HG03135 (cell line): ENCODE results near the gene FAM168A.

Source experiments
- ATAC-seq: cut with Tn5 transposase; IDR thresholded peaks from one replicate; pipeline ENCODE4 v1.9.1; 2021; ENCODE audit warnings: mild to moderate bottlenecking, moderate library complexity; ENCODE audit not compliant: unreplicated experiment

FAM168A gene

DNA sequence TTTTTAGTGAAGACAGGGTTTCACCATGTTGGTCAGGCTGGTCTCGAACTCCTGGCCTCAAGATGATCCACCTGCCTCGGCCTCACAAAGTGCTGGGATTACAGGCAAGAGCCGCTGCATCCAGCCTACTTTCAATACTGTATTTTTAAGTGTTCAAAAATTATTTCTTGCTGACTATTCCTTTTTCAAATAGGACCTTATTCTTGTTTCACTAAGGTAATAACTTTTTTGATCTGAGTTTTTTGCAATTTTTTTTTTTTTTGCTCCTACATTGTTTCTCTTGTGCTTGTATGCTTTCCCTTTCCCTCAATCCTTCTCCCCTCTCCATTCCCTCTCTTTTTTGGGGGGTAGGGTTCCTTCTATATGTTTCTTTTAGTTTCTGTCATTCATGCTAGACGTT lies 73.1 kb downstream of the FAM168A start:
- ATAC-seq = no peak

DNA sequence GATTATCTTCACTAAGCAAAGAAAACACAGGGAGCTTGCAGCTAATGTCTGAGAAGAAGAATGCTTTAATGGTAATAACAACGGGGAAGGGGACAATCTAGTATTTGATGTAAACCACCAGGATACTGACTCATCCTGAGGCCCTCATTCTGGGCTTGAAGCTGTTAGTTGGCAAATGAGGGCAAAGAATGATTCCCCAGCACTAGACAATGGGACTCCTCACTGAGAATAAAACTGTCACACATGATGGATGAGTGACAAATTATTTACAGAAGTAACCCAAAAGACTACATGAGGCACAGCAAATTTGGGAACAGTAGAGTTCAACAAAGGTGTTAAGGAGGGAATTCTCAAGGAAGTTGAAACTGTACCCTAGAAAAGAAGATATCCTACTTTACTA lies 76.3 kb downstream of the FAM168A start:
- no peak for ATAC-seq

DNA sequence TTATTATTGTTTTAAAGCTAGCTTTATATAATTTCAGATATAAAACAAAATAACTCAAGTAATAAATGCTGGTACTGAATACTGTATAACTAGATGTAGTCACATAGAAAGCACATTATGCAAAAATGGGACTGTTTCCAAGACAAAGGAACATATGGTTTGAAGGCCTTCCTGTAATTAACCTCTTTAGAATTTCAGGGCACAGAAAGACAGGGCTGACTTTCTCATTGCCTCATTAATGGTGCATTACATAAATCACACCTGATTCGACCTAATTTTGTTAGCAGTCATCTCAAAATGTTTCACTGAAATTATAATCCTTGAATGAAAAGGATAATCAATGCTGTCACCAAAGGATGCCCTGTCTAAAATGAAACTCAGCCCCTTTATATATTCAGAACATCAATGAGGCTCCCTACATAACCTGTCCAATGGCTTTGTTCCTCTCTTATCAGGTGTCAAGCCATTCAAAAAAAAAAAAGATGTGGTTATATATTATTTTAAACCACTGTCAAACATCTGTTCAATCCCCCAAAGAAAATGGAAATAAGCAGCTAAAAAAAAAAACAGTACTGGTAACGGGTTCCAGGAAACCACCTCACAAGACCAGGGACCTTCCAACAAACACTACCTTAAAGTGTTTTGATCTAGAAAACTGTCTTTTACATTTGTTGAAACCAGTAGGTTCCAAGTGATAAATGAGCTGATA lies 77.4 kb downstream of the FAM168A start:
- no peak for ATAC-seq

DNA sequence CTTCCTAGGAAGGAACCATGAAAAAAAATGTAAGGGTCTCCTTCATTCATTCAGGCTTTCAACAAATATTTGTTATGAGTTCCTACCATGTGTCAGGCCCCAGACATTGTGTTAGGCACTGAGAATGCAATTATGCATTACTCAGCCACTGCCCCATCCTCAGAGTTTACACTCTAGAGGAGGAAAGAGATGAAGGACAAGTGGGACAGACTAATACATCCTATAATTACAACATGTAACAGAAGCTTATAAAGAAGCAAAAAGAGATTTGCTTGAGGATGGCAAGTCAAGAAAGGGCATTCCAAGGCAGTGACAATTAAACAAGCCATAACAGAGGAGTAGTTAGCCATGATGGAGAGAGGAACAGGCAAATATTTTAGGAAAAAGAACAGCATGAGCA lies 78.6 kb downstream of the FAM168A start:
- ATAC-seq = no peak

GRCh38 chr11:73518195-73518594 lies 79.7 kb downstream of the FAM168A start:
- no peak for ATAC-seq

GRCh38 chr11:73516080-73516479 lies 81.8 kb downstream of the FAM168A start:
- ATAC-seq = no peak

- no peak for ATAC-seq
These were observed 84.2 kb downstream of the FAM168A start for GRCh38 chr11:73513707-73514106.

GRCh38 chr11:73510877-73511276 lies 87.0 kb downstream of the FAM168A start:
- ATAC-seq = no peak

DNA sequence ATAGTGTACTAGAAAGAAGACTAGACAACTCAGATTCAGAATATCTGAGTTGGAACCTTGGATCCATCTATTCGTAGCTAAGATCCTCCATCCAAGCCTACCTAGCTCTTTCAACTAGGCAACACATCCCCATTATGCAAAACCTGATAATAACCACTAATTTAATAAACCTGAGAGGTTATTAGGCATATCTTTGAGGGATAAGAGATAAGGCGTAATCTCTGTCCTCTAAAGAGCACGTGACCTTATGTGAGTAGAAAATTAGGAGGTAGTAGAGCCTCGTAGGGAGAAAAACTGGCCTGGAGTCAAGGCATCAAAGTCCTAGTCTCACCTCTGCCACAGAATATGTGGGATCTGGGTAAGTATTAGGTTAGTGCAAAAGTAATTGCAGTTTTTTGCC lies 87.8 kb downstream of the FAM168A start:
- ATAC-seq = no peak

DNA sequence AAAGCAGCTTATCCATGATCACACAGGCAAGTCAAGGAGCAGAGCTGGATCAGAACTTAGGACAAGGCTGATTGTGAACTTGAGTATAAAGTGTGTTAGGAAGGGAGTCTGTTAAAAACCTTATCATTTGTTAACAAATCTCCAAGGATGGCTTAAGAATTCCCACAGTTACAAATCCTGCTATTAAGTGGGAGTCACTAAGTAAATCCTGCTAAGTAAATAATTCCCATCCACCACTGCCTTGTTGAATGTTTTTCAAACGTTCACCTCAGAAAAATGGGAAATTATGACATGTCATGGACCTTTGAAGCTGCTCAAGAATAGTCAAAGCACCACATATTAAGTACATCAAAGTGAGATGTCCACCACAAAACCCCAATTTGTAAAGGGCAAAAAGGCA lies 88.7 kb downstream of the FAM168A start:
- ATAC-seq = no peak

DNA sequence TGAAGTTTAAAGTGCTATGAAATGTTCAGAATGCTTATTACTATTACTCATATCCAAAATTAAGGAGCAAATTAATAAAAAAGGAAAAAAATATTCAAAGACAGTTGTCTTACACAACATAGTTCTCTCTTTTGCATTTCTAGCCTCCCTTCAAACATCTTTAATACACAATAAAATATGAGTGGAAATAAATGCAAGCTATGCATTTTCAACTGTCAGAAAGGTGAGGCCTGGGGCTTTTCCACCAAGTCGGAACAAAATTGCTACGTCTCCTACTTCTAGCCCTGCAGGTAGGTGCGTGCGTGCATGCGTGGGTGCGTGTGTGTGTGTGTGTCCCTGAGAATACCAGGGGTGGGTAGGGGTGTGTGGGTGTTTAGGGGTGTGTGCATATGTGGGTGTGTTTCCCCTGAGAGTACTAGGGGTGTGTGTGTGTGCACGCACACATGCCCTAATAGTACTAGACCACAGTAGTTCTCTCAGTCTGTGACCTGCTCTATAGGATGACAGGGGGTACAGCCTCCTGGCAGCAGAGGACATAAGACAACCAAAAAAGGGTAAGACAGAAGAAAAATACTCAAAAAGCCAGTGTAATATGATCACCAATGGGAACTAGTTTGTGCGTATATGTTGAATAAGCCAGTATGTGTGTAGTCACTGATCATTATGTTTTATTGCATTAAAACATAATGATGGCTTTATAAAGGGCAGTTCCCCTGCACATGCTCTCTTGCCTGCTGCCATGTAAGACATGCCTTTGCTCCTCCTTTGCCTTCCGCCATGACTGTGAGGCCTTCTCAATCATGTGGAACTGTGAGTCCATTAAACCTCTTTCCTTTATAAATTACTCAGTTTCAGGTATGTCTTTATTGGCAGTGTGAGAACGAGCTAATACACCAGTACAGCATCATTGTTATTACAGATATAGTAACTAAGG lies 89.4 kb downstream of the FAM168A start:
- ATAC-seq = no peak

DNA sequence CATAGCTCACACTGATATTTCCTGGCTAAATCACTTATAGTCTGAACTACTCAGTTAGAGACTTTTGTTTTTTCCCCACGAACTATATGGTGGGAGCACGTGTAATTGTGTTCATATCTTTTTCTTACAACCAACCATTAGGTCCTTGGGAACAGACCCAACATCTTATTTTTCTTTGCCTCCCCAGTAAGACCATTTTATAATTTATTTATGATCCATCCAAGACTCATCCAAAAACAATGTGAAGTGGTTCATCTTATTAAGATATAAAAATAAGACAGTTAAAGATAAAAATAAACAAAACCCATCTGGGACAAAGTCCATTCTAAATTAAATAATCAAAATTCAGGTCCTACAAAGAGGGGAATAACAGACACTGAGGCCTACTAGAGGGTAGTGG lies 90.8 kb downstream of the FAM168A start:
- no peak for ATAC-seq

DNA sequence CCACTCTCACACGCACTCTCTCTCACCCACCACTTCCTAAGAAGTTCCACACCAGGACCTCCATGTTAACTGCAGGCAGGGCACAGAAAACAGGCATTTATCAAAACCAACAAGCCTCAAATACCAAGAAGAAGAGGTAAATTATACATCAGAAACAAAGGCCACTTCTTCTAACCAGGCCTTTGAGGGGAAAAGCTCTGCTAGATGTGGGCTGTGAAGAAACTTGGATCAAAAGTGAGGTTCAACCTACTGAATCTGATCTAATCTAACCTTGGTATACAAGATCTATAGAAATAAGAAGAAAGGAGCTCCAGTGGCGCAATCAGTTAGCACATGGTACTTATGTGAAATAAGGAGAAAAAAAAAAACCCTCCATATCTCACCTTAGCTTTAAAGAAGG lies 91.9 kb downstream of the FAM168A start:
- ATAC-seq = no peak

- ATAC-seq = no peak
These were observed 99.6 kb downstream of the FAM168A start for GRCh38 chr11:73498343-73498742.

DNA sequence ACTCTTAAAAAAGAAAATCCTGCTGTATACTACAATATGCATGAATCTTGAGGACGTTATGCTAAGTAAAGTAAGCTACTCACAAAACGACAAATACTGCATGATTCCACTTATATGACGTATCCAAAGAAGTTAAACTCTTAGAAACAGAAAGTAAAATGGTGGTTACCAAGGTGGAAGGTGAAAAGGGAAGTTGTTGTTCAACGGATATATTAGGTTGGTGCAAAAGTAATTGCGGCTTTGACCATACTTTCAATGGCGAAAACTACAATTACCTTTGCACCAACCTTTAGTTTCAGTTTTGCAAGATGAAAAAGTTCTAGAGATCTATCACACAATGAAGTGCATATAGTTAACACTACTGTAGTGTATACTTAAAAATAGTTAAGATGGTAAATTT lies 101.8 kb downstream of the FAM168A start:
- ATAC-seq = no peak

DNA sequence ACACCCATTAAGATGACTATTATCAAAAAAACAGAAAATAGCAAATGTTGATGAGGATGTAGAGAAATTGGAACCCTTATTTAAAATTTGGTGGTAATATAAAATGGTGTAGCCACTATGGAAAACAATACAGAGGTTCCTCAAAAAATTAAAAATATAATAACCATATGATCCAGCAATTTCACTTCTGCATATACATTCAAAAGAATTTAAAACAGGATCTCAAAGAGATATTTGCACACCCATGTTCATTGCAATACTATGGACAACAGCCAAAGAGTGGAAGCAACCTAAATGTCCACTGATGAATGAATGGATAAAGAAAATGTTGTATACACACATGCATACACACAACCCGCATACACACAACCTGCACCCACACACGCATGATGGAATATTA lies 102.2 kb downstream of the FAM168A start:
- ATAC-seq = no peak

DNA sequence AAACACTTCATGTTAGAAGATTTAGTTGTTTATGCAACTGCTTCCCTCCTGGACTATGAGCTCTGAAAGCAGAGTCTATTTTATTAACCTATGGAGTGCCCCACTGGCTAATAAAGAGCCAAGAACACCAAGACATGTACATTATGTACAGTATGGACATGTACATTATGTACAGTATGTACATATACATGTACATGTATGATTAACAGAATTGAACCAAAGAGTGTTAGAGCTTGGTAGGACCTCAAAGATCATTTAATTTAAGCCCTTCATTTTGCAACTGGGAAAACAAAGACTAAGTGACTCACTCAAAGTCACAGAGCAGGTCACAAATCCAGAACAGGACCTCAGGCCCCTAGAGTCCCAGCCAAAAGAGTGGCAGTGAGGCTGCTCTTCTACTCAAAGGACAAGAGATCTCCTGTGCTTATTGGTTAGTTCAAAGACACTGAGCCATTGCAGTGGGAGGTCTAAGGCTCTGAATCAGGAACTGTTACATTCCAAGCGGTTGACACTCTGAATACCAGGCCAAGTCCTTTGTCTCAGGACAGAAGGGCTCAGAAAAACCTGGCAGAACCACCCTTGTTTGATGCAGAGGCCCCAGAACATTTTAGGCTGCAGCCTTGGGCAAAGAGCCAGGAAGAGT lies 103.8 kb downstream of the FAM168A start:
- no peak for ATAC-seq

GRCh38 chr11:73481626-73482025 lies 116.3 kb downstream of the FAM168A start:
- ATAC-seq = no peak

DNA sequence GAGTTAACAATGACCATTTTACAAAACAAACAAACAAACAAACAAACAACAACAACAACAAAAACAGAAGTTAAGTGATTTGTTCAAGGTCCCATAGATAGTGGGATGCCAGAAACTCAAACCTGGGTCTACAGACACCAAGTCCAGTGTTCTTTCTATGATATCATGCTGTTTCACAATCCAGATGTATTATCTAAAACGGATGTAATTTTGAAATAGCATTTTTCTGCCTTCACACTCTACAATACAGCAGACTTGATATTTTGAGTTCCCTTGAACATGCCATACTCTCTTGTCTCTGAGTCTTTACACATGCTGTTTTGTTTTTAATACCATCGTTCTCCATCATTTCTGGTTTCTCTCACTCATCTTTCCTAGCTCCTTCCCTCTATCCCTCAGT lies 117.2 kb downstream of the FAM168A start:
- ATAC-seq = no peak

DNA sequence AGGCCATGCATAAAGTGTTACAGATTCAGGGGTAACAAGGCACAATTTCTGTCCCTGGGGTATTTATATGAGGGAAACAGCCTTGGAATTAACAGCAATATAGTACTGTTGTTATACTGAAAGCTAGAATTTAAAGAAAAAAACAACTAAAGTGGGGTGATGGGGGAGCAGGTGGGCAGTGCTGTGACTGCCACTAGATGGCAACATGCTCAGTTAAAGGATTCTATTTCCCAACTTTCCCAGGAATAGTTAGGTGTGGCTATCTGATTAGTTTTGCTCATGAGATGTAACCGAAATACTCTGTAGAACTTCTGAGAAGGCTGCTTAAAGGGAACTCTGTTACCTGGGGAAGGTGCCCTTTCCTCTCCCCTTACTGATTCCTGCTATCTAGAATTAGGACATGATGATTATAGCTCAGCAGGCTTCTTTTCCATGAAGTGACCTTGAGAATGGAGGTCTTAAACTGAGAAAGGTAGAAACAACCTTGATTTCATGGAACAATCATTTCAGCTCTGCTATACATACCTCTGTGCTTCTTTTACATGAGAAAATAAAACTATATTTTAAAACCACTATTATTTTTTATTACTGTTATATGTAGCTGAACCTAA lies 119.1 kb downstream of the FAM168A start:
- ATAC-seq = no peak

DNA sequence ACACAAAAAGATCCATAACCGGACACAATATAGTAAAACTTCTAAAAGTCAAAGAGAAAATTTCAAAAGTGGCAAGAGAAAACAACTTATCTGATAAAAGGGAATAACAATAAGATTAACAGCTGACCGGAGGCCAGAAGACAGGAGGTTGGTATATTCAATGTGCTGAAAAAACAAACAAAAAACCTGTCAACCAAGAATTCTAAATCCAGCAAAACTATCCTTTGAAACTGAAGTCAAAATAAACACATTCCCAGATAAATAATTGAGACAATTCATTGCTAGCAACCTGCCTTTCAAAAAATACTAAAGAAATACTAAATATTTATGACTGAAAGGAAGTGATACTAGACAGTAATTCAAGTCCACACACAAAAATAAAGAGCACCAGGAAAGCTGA lies 120.4 kb downstream of the FAM168A start:
- ATAC-seq = no peak
